GM12878 (cell line): ENCODE data around the gene FOXN4. TPM values are rescaled to one million over a fixed set of nuclear protein-coding genes. Genes with fewer than 3 reads are reported as not detected.

ENCODE experiments used
- ATAC-seq: fragments of 200-7000 bp; cut with Tn5 transposase; 3 replicates; pipeline ENCODE4 v1.9.1; 2020; ENCODE audit warnings: mild to moderate bottlenecking, moderate library complexity
- BruUV-seq: library from RNA; stranded (reverse); fragments of 400-500 nt; replicated peaks from 2 replicates; lab custom pipeline; 2021; lab: Mats Ljungman, UMichigan
- CTCF ChIA-PET: fragments of 300-600 bp; sonication (Branson Sonifier 250); formaldehyde crosslinking; extraction: SDS; loops from one replicate; lab custom pipeline; 2021; ENCODE audit warnings: inconsistent platforms; lab: Yijun Ruan, JAX
- POLR2A ChIA-PET: fragments of 350-600 bp; formaldehyde crosslinking; extraction: SDS; loops from one replicate; lab custom pipeline; 2021; ENCODE audit warnings: inconsistent platforms; lab: Charles Lee
- RAD21 ChIA-PET: fragments of 300-600 bp; sonication (Branson Sonifier 250); formaldehyde crosslinking; loops from one replicate; lab custom pipeline; 2023; ENCODE audit warnings: antibody characterized with exemption; ENCODE audit not compliant: unreplicated experiment; lab: Charles Lee
- SMC1A ChIA-PET: fragments of 300-600 bp; sonication (Branson Sonifier 250); formaldehyde crosslinking; loops from one replicate; lab custom pipeline; 2023; ENCODE audit not compliant: unreplicated experiment, uncharacterized antibody; lab: Charles Lee
- DNase-seq: peaks from one replicate; pipeline ENCODE4 v3.0.0-alpha.2; 2011; ENCODE audit warnings: low read depth, low spot score
- FAIRE-seq: peaks from 3 replicates; lab custom pipeline; 2011; peaks lifted over from hg19 to GRCh38; lab: Jason Lieb, UNC
- H2AFZ ChIP-seq: 2 replicates; pipeline ENCODE4 v1.6.0; 2011; ENCODE audit warnings: low read depth, low read length, control low read depth; ENCODE audit not compliant: control insufficient read depth
- H3K27ac ChIP-seq: 2 replicates; pipeline ENCODE4 v1.5.1; 2011; ENCODE audit warnings: control low read depth; ENCODE audit not compliant: control insufficient read depth, insufficient read depth
- H3K27me3 ChIP-seq, 2 experiments: replicated peaks in 1 of 2; 2 replicates each; pipeline versions ENCODE4 v1.6.0 to v1.6.1; 2011; ENCODE audit warnings: low read length in 1 of 2; ENCODE audit not compliant: control insufficient read depth in 2 of 2, insufficient read depth in 2 of 2
- H3K36me3 ChIP-seq, 2 experiments: 2 replicates each; pipeline ENCODE4 v1.5.1; 2011; ENCODE audit warnings: low read length in 1 of 2; ENCODE audit not compliant: control insufficient read depth in 2 of 2, insufficient read depth in 2 of 2
- H3K4me1 ChIP-seq: 2 replicates; pipeline ENCODE4 v1.6.1; 2011; ENCODE audit warnings: mild to moderate bottlenecking, low read length, moderate library complexity, mixed read lengths; ENCODE audit not compliant: control insufficient read depth, insufficient read depth
- H3K4me2 ChIP-seq: 2 replicates; pipeline ENCODE4 v1.6.0; 2011; ENCODE audit warnings: control low read depth; ENCODE audit not compliant: control insufficient read depth, insufficient read depth
- H3K4me3 ChIP-seq: fragments of 200-600 bp; sonication (generic); 2 replicates; pipeline ENCODE4 v1.5.1; 2016
- H3K79me2 ChIP-seq: 2 replicates; pipeline ENCODE4 v1.6.0; 2011; ENCODE audit warnings: low read length; ENCODE audit not compliant: control insufficient read depth, insufficient read depth
- H3K9ac ChIP-seq: 2 replicates; pipeline ENCODE4 v1.8.0; 2011; ENCODE audit warnings: low read length, control low read depth, mixed read lengths; ENCODE audit not compliant: control insufficient read depth, insufficient read depth
- H3K9me3 ChIP-seq: replicated peaks from 3 replicates; pipeline ENCODE4 v1.5.1; 2011; ENCODE audit warnings: mild to moderate bottlenecking, low read length; ENCODE audit not compliant: control insufficient read depth, insufficient read depth
- H4K20me1 ChIP-seq: 2 replicates; pipeline ENCODE4 v1.6.0; 2011; ENCODE audit not compliant: control insufficient read depth, insufficient read depth
- REST ChIP-seq: IDR thresholded peaks from 2 replicates; pipeline ENCODE4 v1.6.1; 2012; ENCODE audit warnings: mild to moderate bottlenecking, low read depth, low read length
- STAT1 ChIP-seq: fragments of 450-650 bp; conservative IDR thresholded peaks from 2 replicates; pipeline ENCODE4 v1.6.1; 2014; ENCODE audit warnings: antibody characterized with exemption, mild to moderate bottlenecking
- USF2 ChIP-seq: IDR thresholded peaks from 2 replicates; pipeline ENCODE4 v1.6.1; 2011; ENCODE audit warnings: low read depth, low read length, improper control_type of control experiment, borderline replicate concordance
- WGBS: methylation state at CpG from one replicate; pipeline ENCODE4 v1.1.6; 2016; ENCODE audit warnings: low lambda C conversion rate; ENCODE audit not compliant: insufficient replicate concordance, insufficient coverage; ENCODE audit errors: missing lambda C conversion rate; 5-methylcytosine and 5-hydroxymethylcytosine counted together
- in situ Hi-C: fragments of 300-500 bp; cut with MboI; formaldehyde crosslinking; loops from 9 replicates; pipeline ENCODE4 v1.14.3; 2018; ENCODE audit warnings: mixed read lengths
- intact Hi-C: fragments of 100-400 bp; cut with micrococcal nuclease; formaldehyde crosslinking; loops from one replicate; pipeline ENCODE4 v1.14.2; 2022; ENCODE audit not compliant: unreplicated experiment
- polyA plus RNA-seq, 11 experiments: library from polyadenylated mRNA; depleted of rRNA in 4 of 11; unstranded in 6 of 11; stranded (reverse) in 5 of 11; fragments of >200 nt; fragmentation: Nextera tagmentation in 4 of 11; fragmentation: Illumina TruSeq in 1 of 11; extraction: Ambion mirVana in 4 of 11; extraction: Trizol in 1 of 11; gene quantifications; 1 replicate in 1 of 11; 2 replicates in 10 of 11; pipeline versions ENCODE4 v1.2.1 to v1.2.3, GENCODE V29; 2011 to 2016; ENCODE audit warnings: inconsistent platforms in 2 of 11, missing spikeins in 2 of 11, low read depth in 1 of 11
- total RNA-seq, 4 experiments: library from RNA; depleted of rRNA in 3 of 4; stranded (reverse); fragments of >200 nt in 3 of 4; fragmentation: Illumina TruSeq in 1 of 4; extraction: Trizol in 1 of 4; gene quantifications; 2 replicates each; pipeline versions ENCODE4 v1.2.1 to v1.2.3, GENCODE V29; 2013 to 2021

FOXN4 gene
- total and polyA plus RNA-seq, 10 of the 15 experiments (the other 5 are each of a cell fraction or from before 2014, with no cell fraction given): not detected

- DNase-seq (no peak), FAIRE-seq (no peak)
- Histone ChIP-seq H3K9me3 (peaks cover 2% of the 10 kb centered on the region; the same call in 1 of the 3 replicates), H3K27me3 (no peaks in the 10 kb centered on the region), H3K27ac (no peak overlapping the region)
- SMC1A ChIA-PET: interaction anchor here (0.7 kb wide), 1 partner anchor 109 kb away, joined by 3 read pairs; no protein-coding TSS in a partner anchor
- TF ChIP-seq STAT1: no peak
- peak; percentile 68; the same call in 1 of the 2 replicates for TF ChIP-seq REST
- no peak for TF ChIP-seq USF2
- TF ChIP-seq, all 136 proteins: peak for 1
- CTCF ChIA-PET: interaction anchor here (0.5 kb wide), 1 partner anchor 162 kb away, joined by 3 read pairs; no protein-coding TSS in a partner anchor
- intact Hi-C loops (no loop called here), in situ Hi-C loops (no loop called here)
- Histone ChIP-seq H2AFZ (no peak overlapping the region), H3K9ac (no peak overlapping the region), H3K4me1 (no peaks in the 10 kb centered on the region), H4K20me1 (no peaks in the 10 kb centered on the region), H3K4me3 (no peak overlapping the region), H3K4me2 (no peak overlapping the region), H3K36me3 (no peaks in the 10 kb centered on the region), H3K79me2 (no peaks in the 10 kb centered on the region)
- RAD21 ChIA-PET: no interaction called here
- POLR2A ChIA-PET: no interaction called here
- 38% methylated on average over 16 of the region's 16 CpGs for WGBS
- no TSS peak for BruUV-seq
- ATAC-seq: no peak
These were observed 50.2 kb downstream of the FOXN4 start for GRCh38 chr12:109258607-109259544.
